ENCODE results near the gene TMEM240. TPM values are rescaled to one million over a fixed set of nuclear protein-coding genes. Genes with fewer than 3 reads are reported as not detected.
"Not testable (repeated sequence)": the region's sequence is repeated elsewhere in the genome, so short reads cannot be mapped to it uniquely, and the experiment has no call there.

The TMEM240 gene
- total RNA-seq, 1 donor from 2014 or later = 2.1 TPM

- not testable (repeated sequence) for DNase-seq
Measured at GRCh38 chr1:1523226-1523625, 17.2 kb downstream of the TMEM240 start.

DNA sequence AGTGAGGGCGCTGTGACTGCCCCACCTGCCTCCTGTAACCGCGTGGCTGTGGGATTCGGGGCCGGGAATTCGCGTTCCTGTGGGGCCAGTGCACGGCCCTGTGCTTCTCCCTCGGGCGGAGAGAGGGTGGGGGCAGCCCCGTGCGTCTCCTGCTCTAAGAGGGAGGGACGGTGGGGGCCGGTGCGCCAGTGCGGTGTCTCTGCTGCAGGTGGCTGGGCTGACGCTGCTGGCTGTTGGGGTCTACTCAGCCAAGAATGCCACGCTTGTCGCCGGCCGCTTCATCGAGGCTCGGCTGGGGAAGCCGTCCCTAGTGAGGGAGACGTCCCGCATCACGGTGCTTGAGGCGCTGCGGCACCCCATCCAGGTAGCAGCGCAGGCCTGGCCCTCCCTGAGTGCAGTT, 17.9 kb downstream of the TMEM240 start:
- DNase-seq = not testable (repeated sequence)

DNA sequence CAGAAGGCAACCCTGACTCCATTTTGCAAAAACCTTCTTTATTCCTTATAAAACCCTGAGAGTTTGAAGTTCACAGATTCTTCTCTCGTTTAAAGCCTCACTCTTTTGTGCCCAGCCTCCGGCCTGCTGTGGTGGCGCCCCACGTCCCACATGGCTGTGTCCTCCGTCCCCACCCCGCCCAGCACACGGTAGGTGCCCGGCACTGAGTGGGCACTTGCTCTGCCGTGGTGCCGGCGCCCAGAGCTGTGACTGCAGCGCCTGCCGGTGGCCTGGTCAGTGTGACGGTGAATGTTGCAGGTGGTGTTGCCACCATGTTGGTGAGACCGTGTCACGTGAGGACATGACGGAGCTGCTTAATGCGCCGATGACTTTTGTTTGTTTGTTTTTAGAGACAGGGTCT, 19.1 kb downstream of the TMEM240 start:
- no peak for DNase-seq

DNA sequence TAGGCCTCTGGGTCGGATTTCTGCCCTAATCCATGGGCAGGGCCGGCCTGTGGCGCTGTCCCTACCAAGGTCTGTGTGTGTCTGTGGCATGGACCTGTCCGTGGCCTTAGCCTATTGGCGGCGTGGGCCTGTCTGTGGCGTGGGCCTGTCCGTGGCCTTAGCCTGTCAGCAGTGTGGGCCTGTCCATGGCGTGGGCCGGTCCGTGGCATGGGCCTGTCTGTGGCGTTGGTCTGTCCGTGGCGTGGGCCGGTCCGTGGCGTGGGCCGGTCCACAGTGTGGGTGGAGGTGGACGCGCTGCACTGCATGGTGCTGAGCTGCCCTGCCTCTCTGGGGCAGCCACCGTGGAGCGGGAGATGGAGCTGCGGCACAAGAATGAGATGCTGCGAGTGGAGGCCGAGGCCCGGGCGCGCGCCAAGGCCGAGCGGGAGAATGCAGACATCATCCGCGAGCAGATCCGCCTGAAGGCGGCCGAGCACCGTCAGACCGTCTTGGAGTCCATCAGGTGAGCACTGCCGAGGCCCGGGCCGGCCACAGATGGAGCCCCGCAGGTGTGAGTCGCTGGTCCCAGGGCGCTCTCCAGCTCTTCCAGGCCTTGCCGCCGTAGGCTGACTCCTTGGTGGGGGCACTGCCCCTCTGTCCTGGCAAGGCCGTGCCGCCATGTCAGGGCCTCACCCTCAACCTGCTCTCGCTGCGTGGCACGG, 20.5 kb downstream of the TMEM240 start:
- not testable (repeated sequence) for DNase-seq

DNA sequence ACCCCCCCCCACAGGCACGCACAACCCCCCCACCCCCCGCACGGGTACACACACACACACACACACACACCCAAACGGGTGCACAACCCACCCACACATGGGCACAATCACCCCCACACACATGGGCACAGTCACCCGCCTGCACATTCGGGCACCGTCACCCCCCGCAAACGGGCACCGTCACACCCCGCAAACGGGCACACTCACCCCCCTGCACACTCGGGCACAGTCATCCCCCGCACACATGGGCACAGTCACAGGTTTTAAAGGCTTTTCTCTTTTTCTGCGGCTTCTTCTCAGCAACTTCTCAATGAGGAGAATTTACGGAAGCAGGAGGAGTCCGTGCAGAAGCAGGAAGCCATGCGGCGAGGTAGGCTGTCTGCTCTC, 21.8 kb downstream of the TMEM240 start:
- not testable (repeated sequence) for DNase-seq

GRCh38 chr1:1517973-1518620, 22.3 kb downstream of the TMEM240 start:
- DNase-seq = no peak

DNA sequence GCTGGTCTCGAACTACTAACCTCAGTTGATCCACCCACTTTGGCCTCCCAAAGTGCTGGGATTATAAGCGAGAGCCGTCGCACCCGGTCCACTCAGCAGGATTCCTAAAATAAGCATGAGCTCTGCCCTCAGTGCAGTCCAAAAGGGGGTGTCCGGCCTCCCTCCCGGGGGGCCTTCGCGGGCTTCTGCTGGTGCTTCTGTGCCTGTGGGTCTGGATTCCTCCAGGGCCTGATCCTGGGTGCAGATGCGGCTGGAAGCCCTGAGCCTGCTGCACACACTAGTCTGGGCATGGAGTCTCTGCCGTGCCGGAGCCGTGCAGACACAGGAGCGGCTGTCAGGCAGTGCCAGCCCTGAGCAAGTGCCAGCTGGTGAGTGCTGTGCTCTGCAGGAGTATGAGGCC, 23.5 kb downstream of the TMEM240 start:
- not testable (repeated sequence) for DNase-seq

DNA sequence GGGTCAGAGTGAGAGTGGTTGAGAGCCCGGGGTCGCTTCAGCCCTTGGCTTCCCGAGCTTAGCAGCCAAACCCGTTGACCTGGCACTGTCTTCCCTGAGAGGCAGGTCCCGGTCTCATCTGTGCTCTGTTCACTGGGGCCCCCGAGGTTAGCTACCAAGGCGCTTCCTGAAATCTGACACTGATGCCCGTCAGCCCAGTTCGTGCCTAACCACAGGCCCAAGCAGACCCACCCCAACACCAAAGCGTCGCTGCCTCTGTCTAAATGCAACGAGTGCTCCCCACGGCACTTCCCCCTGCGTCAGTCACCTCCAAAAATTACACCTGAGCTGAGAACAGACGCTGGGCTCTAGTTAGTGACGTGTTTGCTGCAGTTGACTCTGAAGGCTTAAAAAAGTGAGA, 26.0 kb downstream of the TMEM240 start:
- not testable (repeated sequence) for DNase-seq

DNA sequence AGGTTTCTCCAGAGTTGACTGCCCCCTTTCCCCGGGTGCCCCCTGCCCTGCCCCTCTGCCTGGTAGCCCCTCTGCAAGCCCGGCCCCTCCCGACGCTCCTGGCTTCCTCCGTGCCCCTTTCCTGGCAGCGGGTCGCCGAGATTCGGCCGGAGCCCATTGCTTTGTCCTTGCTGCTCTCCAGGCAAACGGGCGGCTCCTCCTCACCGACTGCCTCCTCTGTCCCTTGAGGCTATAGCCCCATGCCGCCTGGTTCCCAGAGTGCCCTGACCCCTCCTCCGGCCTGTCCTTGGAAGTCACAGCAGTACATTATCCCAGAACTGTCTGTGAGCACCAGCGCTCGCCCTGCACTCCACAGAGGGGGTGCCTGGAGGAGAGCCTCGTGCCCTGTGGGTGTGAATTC, 26.7 kb downstream of the TMEM240 start:
- DNase-seq = not testable (repeated sequence)

- DNase-seq = not testable (repeated sequence)
Measured at GRCh38 chr1:1512425-1512824, 28.0 kb downstream of the TMEM240 start.

DNA sequence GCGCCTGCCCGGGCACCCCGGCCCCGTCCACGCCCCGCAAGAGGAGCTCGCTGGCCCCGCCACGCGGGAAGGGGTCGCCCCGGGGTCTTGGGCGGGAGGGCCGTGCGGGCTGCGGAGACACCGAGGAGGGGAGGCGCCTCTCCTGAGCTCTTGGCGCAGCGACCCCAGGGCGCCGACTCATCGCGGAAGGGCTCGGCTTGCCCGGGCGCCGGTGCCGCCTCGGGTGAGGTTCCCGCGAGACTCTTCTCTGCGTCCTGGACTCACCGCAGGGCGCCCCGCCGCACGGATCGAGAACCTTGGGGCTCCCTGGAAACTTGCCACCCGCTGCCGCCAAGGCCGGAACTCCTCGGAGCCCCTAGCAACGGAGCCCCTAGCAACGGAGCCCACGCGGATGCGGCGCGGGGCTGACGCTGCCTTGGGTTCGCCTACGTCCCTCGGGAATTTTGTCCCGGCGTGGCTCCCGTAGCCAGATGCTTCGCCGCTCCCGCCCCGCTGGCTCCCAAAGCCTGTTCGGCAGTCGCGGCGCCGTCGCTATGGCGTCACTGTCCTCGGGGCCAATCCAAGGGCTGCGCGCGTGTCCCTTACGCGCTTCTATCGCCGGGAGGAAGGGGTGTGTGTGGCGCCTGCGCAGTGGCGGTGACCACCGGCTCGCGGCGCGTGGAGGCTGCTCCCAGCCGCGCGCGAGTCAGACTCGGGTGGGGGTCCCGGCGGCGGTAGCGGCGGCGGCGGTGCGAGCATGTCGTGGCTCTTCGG, 28.7 kb downstream of the TMEM240 start, which contains the start of gene ATAD3A:
ATAD3A (plus strand) TSS at position 630 of the 753 bp plus-strand sequence; CDS start at position 737, 107 bp downstream.
- peak; percentile 96 for DNase-seq

GRCh38 chr1:1510912-1511532, 29.4 kb downstream of the TMEM240 start:
- DNase-seq = no peak

DNA sequence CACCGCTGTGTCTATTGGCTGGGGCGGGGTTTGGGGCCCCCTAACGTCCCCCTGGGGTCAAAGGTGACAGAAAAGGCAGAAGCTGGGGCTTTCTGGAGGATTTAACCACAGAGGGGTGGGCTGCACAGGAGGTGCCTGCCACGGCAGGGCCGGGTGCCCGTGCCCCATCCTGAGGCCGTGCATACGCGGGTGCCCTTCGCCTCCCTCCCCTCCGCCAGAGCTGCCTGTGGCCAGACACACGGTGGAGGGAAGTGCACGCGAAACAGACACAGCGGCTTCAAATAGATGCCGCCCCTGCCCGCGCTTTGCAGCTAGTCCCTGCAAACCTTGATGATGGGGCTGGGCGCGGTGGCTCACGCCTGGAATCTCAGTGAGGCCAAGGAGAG, 31.0 kb downstream of the TMEM240 start:
- not testable (repeated sequence) for DNase-seq

DNA sequence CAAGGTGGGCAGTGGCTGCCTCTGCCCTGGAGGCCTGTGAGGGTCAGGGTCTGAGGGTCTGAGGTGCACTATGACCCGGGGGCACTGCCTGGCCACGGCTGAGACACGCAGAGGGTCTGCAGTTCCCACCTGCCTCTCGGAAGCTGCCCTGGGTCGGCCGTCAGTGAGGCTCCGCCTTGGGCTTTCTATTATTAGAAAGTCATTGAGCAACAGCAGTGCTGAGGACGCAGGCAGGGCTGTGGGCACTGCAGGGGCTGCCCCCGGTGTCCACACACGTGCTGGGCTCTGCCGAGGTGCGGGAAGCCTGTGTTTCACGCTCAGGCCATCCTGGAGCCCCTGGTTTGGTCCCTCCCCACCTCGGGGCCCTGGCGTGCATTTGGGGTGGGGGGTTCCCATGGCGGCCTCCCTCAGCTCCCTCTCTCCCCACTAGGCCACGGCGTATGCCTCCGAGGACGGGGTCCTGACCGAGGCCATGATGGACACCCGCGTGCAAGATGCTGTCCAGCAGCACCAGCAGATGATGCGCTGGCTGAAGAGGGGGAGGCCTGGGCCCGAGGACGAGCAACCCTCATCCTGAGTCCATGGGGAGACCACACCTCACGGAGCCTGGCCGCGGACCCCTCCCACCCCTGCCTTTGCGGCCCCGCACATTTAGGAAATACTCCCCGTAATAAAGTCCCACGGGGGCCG, 31.5 kb downstream of the TMEM240 start:
- not testable (repeated sequence) for DNase-seq

DNA sequence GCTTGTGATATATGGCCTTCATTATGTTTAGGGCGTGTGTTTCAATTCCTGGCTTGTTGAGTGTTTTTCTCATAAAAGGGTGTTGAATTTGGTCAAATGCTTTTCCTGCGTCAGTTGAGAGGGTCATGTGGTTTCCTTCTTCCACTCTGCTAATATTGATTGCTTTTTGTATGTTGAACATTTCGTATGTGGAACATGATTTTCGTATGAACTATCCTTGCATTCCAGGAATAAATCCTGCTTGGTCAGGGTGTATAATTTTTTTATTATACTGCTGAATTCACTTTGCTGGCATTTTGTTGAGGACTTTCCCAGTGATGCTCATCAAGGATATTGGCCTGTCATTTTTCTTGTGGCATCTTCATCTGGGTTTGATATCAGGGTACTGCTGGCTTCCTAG, 33.1 kb downstream of the TMEM240 start:
- DNase-seq = no peak

DNA sequence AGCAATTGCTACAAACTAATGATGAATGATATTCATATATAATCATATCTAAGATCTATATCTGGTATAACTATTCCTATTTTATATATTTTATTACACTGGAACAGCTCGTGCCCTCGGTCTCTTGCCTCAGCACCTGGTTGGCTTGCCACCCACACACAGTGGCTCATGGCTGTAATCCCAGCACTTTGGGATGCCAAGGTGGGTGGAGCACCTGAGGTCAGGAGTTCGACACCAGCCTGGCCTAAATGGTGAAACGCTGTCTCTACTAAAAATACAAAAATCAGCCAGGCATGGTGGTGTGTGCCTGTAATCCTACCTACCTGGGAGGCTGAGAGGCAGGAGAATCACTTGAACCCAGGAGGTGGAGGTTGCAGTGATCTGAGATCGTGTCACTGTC, 34.6 kb downstream of the TMEM240 start:
- not testable (repeated sequence) for DNase-seq

- not testable (repeated sequence) for DNase-seq
Measured at GRCh38 chr1:1505366-1505798, 35.0 kb downstream of the TMEM240 start.

- peak; percentile 0 for DNase-seq
Measured at GRCh38 chr1:1504777-1505365, 35.6 kb downstream of the TMEM240 start.

GRCh38 chr1:1495461-1495975, 44.9 kb downstream of the TMEM240 start:
- not testable (repeated sequence) for DNase-seq

- DNase-seq = not testable (repeated sequence)
Measured at GRCh38 chr1:1494311-1494710, 46.1 kb downstream of the TMEM240 start.

GRCh38 chr1:1491601-1492000, 48.8 kb downstream of the TMEM240 start:
- DNase-seq = no peak
